HepG2 (cell line): ENCODE measurements around the gene REEP2. TPM values are rescaled to one million over a fixed set of nuclear protein-coding genes. Genes with fewer than 3 reads are reported as not detected.

Experiments
- ATAC-seq: fragments of 200-7000 bp; cut with Tn5 transposase; 3 replicates; pipeline ENCODE4 v1.9.1; 2020; ENCODE audit warnings: mild to moderate bottlenecking, moderate library complexity
- BruUV-seq: library from RNA; stranded (reverse); fragments of 400-500 nt; replicated peaks from 2 replicates; lab custom pipeline; 2021; lab: Mats Ljungman, UMichigan
- CTCF ChIA-PET: fragments of 300-600 bp; formaldehyde crosslinking; extraction: SDS; loops from one replicate; lab custom pipeline; 2021; ENCODE audit warnings: low total read pairs, inconsistent platforms, low intra/inter-chr PET ratio; lab: Yijun Ruan, JAX
- POLR2A ChIA-PET: fragments of 350-600 bp; sonication (Branson Sonifier 250); formaldehyde crosslinking; loops from one replicate; lab custom pipeline; 2020; ENCODE audit warnings: antibody characterized with exemption, inconsistent platforms; lab: Yijun Ruan, JAX
- DNase-seq: peaks from one replicate; pipeline ENCODE4 v3.0.0-alpha.2; 2015; ENCODE audit warnings: low spot score
- FAIRE-seq: peaks from 3 replicates; lab custom pipeline; 2011; peaks lifted over from hg19 to GRCh38; lab: Jason Lieb, UNC
- H2AFZ ChIP-seq: one replicate; pipeline ENCODE4 v1.6.1; 2011; ENCODE audit warnings: low read length, inconsistent platforms
- H3K27ac ChIP-seq: fragments of 300-600 bp; 3 replicates; pipeline ENCODE4 v1.8.0; 2011; ENCODE audit warnings: mixed run types, mild to moderate bottlenecking, mixed read lengths, low read length, inconsistent platforms; ENCODE audit not compliant: insufficient read depth; ENCODE audit errors: extremely low read length
- H3K27me3 ChIP-seq, 2 experiments: fragments of 200-600 bp in 1 of 2; 2 replicates in 1 of 2; 3 replicates in 1 of 2; pipeline versions ENCODE4 v1.6.0 to v1.8.0; 2011; ENCODE audit warnings: low read length in 2 of 2, mild to moderate bottlenecking in 2 of 2, moderate library complexity in 2 of 2, inconsistent platforms in 1 of 2; ENCODE audit not compliant: insufficient read depth in 2 of 2, control insufficient read depth in 1 of 2
- H3K36me3 ChIP-seq, 2 experiments: fragments of 200-600 bp in 1 of 2; replicated peaks in 1 of 2; 2 replicates in 1 of 2; 3 replicates in 1 of 2; pipeline versions ENCODE4 v1.5.1 to v1.8.0; 2011; ENCODE audit warnings: low read length in 2 of 2, inconsistent platforms in 1 of 2; ENCODE audit not compliant: insufficient read depth in 2 of 2, control insufficient read depth in 1 of 2
- H3K4me1 ChIP-seq: 2 replicates; pipeline ENCODE4 v1.5.1; 2012; ENCODE audit warnings: low read length, inconsistent platforms; ENCODE audit not compliant: insufficient read depth
- H3K4me2 ChIP-seq: 2 replicates; pipeline ENCODE4 v1.6.0; 2011; ENCODE audit warnings: low read depth, low read length, inconsistent platforms
- H3K4me3 ChIP-seq, 3 experiments: fragments of 200-600 bp in 1 of 3; sonication (generic), shearing (Covaris generic) in 1 of 3; replicated peaks in 1 of 3; 2 replicates each; pipeline ENCODE4 v1.5.1; 2011 to 2016; ENCODE audit warnings: low read length in 3 of 3, inconsistent platforms in 2 of 3, low read depth in 2 of 3, mild to moderate bottlenecking in 2 of 3, control low read depth in 1 of 3, mixed read lengths in 1 of 3; ENCODE audit not compliant: insufficient read depth in 1 of 3
- H3K79me2 ChIP-seq: one replicate; pipeline ENCODE4 v1.6.1; 2011; ENCODE audit warnings: low read length, inconsistent platforms; ENCODE audit not compliant: insufficient read depth
- H3K9ac ChIP-seq: 2 replicates; pipeline ENCODE4 v1.6.0; 2011; ENCODE audit warnings: mild to moderate bottlenecking, low read depth, low read length, inconsistent platforms; ENCODE audit not compliant: insufficient read depth
- H3K9me3 ChIP-seq: 2 replicates; pipeline ENCODE4 v1.5.1; 2012; ENCODE audit warnings: mild to moderate bottlenecking, low read length
- H4K20me1 ChIP-seq: 2 replicates; pipeline ENCODE4 v1.6.0; 2011; ENCODE audit warnings: inconsistent platforms, mild to moderate bottlenecking, low read length, moderate library complexity; ENCODE audit not compliant: insufficient read depth
- CBX5 ChIP-seq: sonication (generic); formaldehyde crosslinking; IDR thresholded peaks from 2 replicates; pipeline ENCODE4 v1.4.0; 2020; ENCODE audit warnings: missing genetic modification reagents, borderline replicate concordance
- GATAD1 ChIP-seq: IDR thresholded peaks from 2 replicates; pipeline ENCODE4 v1.6.1; 2016; ENCODE audit warnings: missing genetic modification reagents, missing compliant biosample characterization
- GLI4 ChIP-seq: sonication (generic); formaldehyde crosslinking; IDR thresholded peaks from 2 replicates; pipeline ENCODE4 v1.5.1; 2020; ENCODE audit warnings: missing genetic modification reagents, mild to moderate bottlenecking, moderate library complexity, borderline replicate concordance
- GPN1 ChIP-seq: sonication (generic); formaldehyde crosslinking; IDR thresholded peaks from 2 replicates; pipeline ENCODE4 v1.5.1; 2020; ENCODE audit warnings: missing genetic modification reagents, borderline replicate concordance
- KLF6 ChIP-seq: IDR thresholded peaks from 2 replicates; pipeline ENCODE4 v1.8.0; 2016; ENCODE audit warnings: missing biosample characterization, missing genetic modification reagents
- RARG ChIP-seq: sonication (generic); formaldehyde crosslinking; IDR thresholded peaks from 2 replicates; pipeline ENCODE4 v1.4.0; 2020; ENCODE audit warnings: low read depth, mild to moderate bottlenecking, missing genetic modification reagents
- RBFOX2 ChIP-seq: fragments of 200-400 bp; formaldehyde crosslinking; IDR thresholded peaks from 2 replicates; pipeline ENCODE4 v1.6.1; 2017; ENCODE audit warnings: low read depth, mild to moderate bottlenecking, low read length
- RXRB ChIP-seq: IDR thresholded peaks from 2 replicates; pipeline ENCODE4 v1.6.1; 2016; ENCODE audit warnings: borderline replicate concordance, missing genetic modification reagents, missing compliant biosample characterization
- ZFP41 ChIP-seq: sonication (generic); formaldehyde crosslinking; IDR thresholded peaks from 2 replicates; pipeline ENCODE4 v1.4.0; 2020; ENCODE audit warnings: mild to moderate bottlenecking, missing genetic modification reagents, borderline replicate concordance
- ZFP62 ChIP-seq: sonication (generic); formaldehyde crosslinking; IDR thresholded peaks from 2 replicates; pipeline ENCODE4 v1.4.0; 2020; ENCODE audit warnings: missing genetic modification reagents
- ZFY ChIP-seq: sonication (generic); formaldehyde crosslinking; IDR thresholded peaks from 2 replicates; pipeline ENCODE4 v1.4.0; 2020; ENCODE audit warnings: missing genetic modification reagents
- ZNF354B ChIP-seq: sonication (generic); formaldehyde crosslinking; IDR thresholded peaks from 2 replicates; pipeline ENCODE4 v1.8.0; 2022; ENCODE audit warnings: mild to moderate bottlenecking, missing genetic modification reagents
- ZNF547 ChIP-seq: sonication (generic); formaldehyde crosslinking; IDR thresholded peaks from 2 replicates; pipeline ENCODE4 v1.5.1; 2020; ENCODE audit warnings: mild to moderate bottlenecking, missing genetic modification reagents
- ZNF550 ChIP-seq: sonication (generic); formaldehyde crosslinking; IDR thresholded peaks from 2 replicates; pipeline ENCODE4 v1.4.0; 2020; ENCODE audit warnings: mild to moderate bottlenecking, missing genetic modification reagents, borderline replicate concordance
- ZNF598 ChIP-seq: sonication (generic); formaldehyde crosslinking; IDR thresholded peaks from 2 replicates; pipeline ENCODE4 v1.5.1; 2020; ENCODE audit warnings: mild to moderate bottlenecking, missing genetic modification reagents, borderline replicate concordance
- ZNF691 ChIP-seq: sonication (generic); formaldehyde crosslinking; IDR thresholded peaks from 2 replicates; pipeline ENCODE4 v1.4.0; 2020; ENCODE audit warnings: missing genetic modification reagents, low read depth, mild to moderate bottlenecking, borderline replicate concordance
- ZNF790 ChIP-seq: sonication (generic); formaldehyde crosslinking; IDR thresholded peaks from 2 replicates; pipeline ENCODE4 v1.8.0; 2022; ENCODE audit warnings: missing genetic modification reagents, mild to moderate bottlenecking, borderline replicate concordance
- WGBS: methylation state at CpG from one replicate; pipeline ENCODE4 v1.1.6; 2017; ENCODE audit warnings: low lambda C conversion rate; 5-methylcytosine and 5-hydroxymethylcytosine counted together
- in situ Hi-C: cut with HindIII; loops from 2 replicates; pipeline ENCODE4 v1.10.0; 2017; ENCODE audit warnings: low pct_unique_long_range_greater_than_20kb; ENCODE audit not compliant: extremely low pct_ligation_motif_present
- intact Hi-C: fragments of 100-400 bp; cut with micrococcal nuclease; formaldehyde crosslinking; loops from one replicate; pipeline ENCODE4 v1.10.0; 2022; ENCODE audit not compliant: unreplicated experiment
- polyA plus RNA-seq, 8 experiments: library from polyadenylated mRNA; depleted of rRNA in 3 of 8; stranded (reverse) in 7 of 8; unstranded in 1 of 8; fragments of >200 nt; fragmentation: Illumina TruSeq in 4 of 8; extraction: Trizol in 4 of 8; gene quantifications; 2 replicates each; pipeline versions ENCODE4 v1.2.1 to v1.2.3, GENCODE V29; 2011 to 2016; ENCODE audit warnings: low read depth in 4 of 8, missing spikeins in 1 of 8, mixed read lengths in 1 of 8; ENCODE audit not compliant: insufficient read depth in 1 of 8
- total RNA-seq, 5 experiments: library from RNA; depleted of rRNA; stranded (reverse); fragments of >200 nt; fragmentation: Illumina TruSeq; extraction: Trizol; gene quantifications; 2 replicates each; pipeline ENCODE4 v1.2.3, GENCODE V29; 2016; ENCODE audit warnings: low read depth in 1 of 5
- TF ChIP-seq, protein P1 (sequence below): IDR thresholded peaks from 2 replicates; pipeline ENCODE4 v1.6.1; 2012; ENCODE audit warnings: inconsistent platforms
- TF ChIP-seq, protein P2 (sequence below): sonication (generic); formaldehyde crosslinking; IDR thresholded peaks from 2 replicates; pipeline ENCODE4; 2020; ENCODE audit warnings: missing genetic modification reagents, mild to moderate bottlenecking, borderline replicate concordance

The REEP2 gene
- total and polyA plus RNA-seq, 2 of the 13 experiments (the other 11 are each of a cell fraction or from before 2014, with no cell fraction given): 5.3 to 7.8 TPM

DNA sequence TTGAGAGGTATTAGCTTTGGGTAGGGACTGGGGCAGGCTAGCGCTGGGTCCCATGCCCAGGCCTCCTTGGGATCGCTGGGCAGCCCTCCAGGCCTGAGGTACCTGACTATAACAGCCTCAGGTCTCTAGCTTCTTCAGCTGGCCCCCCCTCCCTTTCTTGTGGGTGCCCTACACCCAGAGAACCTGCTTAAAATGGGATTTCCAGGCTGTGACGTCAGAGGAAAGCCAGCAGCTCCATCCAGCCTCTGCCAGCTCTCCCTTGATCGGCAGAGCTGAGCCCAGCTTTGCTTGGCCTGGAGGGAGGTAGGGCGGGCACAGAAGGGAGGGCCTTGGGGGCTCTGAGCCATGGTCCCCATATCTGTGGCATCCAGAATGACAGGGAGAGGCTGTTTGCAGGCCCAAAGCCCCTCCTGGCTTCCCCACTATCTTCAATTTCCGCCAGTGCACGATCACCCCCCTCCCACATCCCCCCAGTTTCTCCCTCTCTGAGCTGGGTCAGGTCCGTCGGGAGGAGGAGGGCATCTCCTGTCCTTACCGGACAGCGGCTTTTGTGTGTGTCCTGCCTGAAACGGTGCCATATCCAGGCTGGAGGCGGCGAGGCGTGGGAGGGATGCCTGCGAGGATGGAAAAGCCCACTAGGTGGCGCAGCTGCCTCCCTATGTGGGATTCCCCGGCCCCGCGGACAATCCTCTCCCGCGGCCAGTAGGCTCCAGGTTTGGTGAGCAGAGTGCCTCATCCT lies 10.8 kb downstream of the REEP2 start:
- peak overlapping the region; percentile 89 for H3K4me2 ChIP-seq
- H3K9ac ChIP-seq: peak overlapping the region; percentile 35; the same call in 1 of the 2 replicates
- H3K27me3 ChIP-seq: peaks cover 4 to 26% of the 10 kb centered on the region in 2 experiments; a peak in 3 of 5 replicates
- no peaks in the 10 kb centered on the region for H4K20me1 ChIP-seq
- ChIA-PET CTCF (interaction anchor here (1.1 to 3.8 kb wide), 4 partner anchors 12 to 99 kb away, joined by 3 to 27 read pairs (median 8); no protein-coding TSS in a partner anchor), POLR2A (interaction anchor here (0.8 to 2.4 kb wide), 6 partner anchors 16 to 126 kb away, joined by 3 to 11 read pairs (median 4); partner anchors contain the start of genes EGR1, ETF1 and HSPA9)
- H2AFZ ChIP-seq: peak overlapping the region; percentile 74
- H3K4me3 ChIP-seq: peak overlapping the region; percentile 11 to 65 (median 24); a peak in 4 of 6 replicates
- DNase-seq: peak; percentile 63
- FAIRE-seq: peak; percentile 68
- BruUV-seq: no TSS peak
- WGBS: 2% methylated on average over 7 of the region's 22 CpGs
- peaks cover 40% of the 10 kb centered on the region for H3K4me1 ChIP-seq
- intact Hi-C loops (loop anchor here (1.0 kb wide), 1 partner anchor 54 kb away; no protein-coding TSS in a partner anchor), in situ Hi-C loops (loop anchor here (10.0 kb wide), 1 partner anchor 55 kb away; no protein-coding TSS in a partner anchor)
- H3K79me2 ChIP-seq: no peaks in the 10 kb centered on the region
- no peaks in the 10 kb centered on the region for H3K9me3 ChIP-seq
- H3K36me3 ChIP-seq: no peaks in the 10 kb centered on the region
- H3K27ac ChIP-seq: no peak overlapping the region
- peak; percentile 86 for ATAC-seq
- no peak for TF ChIP-seq ZNF691 (CRISPR knock-in tag)
- TF ChIP-seq ZNF790 (CRISPR knock-in tag): no peak
- no peak for TF ChIP-seq RARG
- no peak for TF ChIP-seq KLF6 (CRISPR knock-in tag)
- no peak for TF ChIP-seq ZNF550
- TF ChIP-seq CBX5 (CRISPR knock-in tag): no peak; the same call in 1 of the 2 replicates
- TF ChIP-seq ZFY (CRISPR knock-in tag): peak; percentile 19; the same call in 1 of the 2 replicates
- no peak for TF ChIP-seq RXRB (CRISPR knock-in tag)
- no peak for TF ChIP-seq GLI4 (CRISPR knock-in tag)
- TF ChIP-seq RBFOX2: no peak
- no peak for TF ChIP-seq GPN1
- TF ChIP-seq ZFP41 (CRISPR knock-in tag): peak; percentile 38; the same call in 1 of the 2 replicates
- TF ChIP-seq GATAD1 (CRISPR knock-in tag): no peak
- TF ChIP-seq, protein P1, sequence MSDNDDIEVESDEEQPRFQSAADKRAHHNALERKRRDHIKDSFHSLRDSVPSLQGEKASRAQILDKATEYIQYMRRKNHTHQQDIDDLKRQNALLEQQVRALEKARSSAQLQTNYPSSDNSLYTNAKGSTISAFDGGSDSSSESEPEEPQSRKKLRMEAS: peak; percentile 48; the same call in 1 of the 2 replicates
- TF ChIP-seq, protein P2, sequence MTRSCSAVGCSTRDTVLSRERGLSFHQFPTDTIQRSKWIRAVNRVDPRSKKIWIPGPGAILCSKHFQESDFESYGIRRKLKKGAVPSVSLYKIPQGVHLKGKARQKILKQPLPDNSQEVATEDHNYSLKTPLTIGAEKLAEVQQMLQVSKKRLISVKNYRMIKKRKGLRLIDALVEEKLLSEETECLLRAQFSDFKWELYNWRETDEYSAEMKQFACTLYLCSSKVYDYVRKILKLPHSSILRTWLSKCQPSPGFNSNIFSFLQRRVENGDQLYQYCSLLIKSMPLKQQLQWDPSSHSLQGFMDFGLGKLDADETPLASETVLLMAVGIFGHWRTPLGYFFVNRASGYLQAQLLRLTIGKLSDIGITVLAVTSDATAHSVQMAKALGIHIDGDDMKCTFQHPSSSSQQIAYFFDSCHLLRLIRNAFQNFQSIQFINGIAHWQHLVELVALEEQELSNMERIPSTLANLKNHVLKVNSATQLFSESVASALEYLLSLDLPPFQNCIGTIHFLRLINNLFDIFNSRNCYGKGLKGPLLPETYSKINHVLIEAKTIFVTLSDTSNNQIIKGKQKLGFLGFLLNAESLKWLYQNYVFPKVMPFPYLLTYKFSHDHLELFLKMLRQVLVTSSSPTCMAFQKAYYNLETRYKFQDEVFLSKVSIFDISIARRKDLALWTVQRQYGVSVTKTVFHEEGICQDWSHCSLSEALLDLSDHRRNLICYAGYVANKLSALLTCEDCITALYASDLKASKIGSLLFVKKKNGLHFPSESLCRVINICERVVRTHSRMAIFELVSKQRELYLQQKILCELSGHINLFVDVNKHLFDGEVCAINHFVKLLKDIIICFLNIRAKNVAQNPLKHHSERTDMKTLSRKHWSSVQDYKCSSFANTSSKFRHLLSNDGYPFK (CRISPR knock-in tag): peak; percentile 45; the same call in 1 of the 2 replicates
- TF ChIP-seq ZNF354B (CRISPR knock-in tag): no peak
- peak; percentile 86; the same call in 1 of the 2 replicates for TF ChIP-seq ZNF598 (CRISPR knock-in tag)
- TF ChIP-seq ZNF547 (CRISPR knock-in tag): 0 out of 2 replicates have a peak, but pooled peaks have one; percentile 33
- TF ChIP-seq ZFP62: no peak
